ENCODE results near the gene GALNT18. TPM values are rescaled to one million over a fixed set of nuclear protein-coding genes. Genes with fewer than 3 reads are reported as not detected.

Gene GALNT18
- total and polyA plus RNA-seq, 7 donors, result 4.6 to 32.4 (median 8.3) TPM

GRCh38 chr11:11387622-11388305 is 234.0 kb downstream of the GALNT18 start:
- no peak for TF ChIP-seq CTCF (IDR thresholded peaks at IDR 0.05)
- ATAC-seq, result peak; percentile 26 to 84 (median 64)
- intact Hi-C loops (cut with DNase I), result no loop called here

GRCh38 chr11:11387207-11387606 is 234.6 kb downstream of the GALNT18 start:
- intact Hi-C loops (cut with DNase I), result no loop called here
- H3K4me1 ChIP-seq, result peaks cover 16% of the 10 kb centered on the region
- WGBS, 3 donors, result 57 to 74% (median 63%) methylated on average over 4 of the region's 4 CpGs
- H3K27me3 ChIP-seq (ENCODE audit: insufficient read depth in 3 of 3, low read length in 2 of 3), result no peaks in the 10 kb centered on the region
- no peak overlapping the region for H3K27ac ChIP-seq
- H3K9me3 ChIP-seq, result no peaks in the 10 kb centered on the region
- no peaks in the 10 kb centered on the region for H3K36me3 ChIP-seq (ENCODE audit: insufficient read depth in 1 of 2, low read depth in 1 of 2)
- H3K4me3 ChIP-seq, result no peak overlapping the region
- DNase-seq (no peak), ATAC-seq (no peak)
- TF ChIP-seq CTCF (IDR thresholded peaks at IDR 0.05), result no peak

More at GRCh38 chr11:11387622-11388305, 234.0 kb downstream of the GALNT18 start:
- Histone ChIP-seq H3K36me3 (ENCODE audit: insufficient read depth in 1 of 2, low read depth in 1 of 2) (no peaks in the 10 kb centered on the region), H3K9me3 (no peaks in the 10 kb centered on the region), H3K27ac (no peak overlapping the region), H3K4me1 (peaks cover 16% of the 10 kb centered on the region), H3K4me3 (no peak overlapping the region), H3K27me3 (ENCODE audit: insufficient read depth in 3 of 3, low read length in 2 of 3) (no peaks in the 10 kb centered on the region)
- 56 to 79% (median 73%) methylated on average over 10 of the region's 10 CpGs for WGBS, 3 donors
- DNase-seq, result no peak

- DNase-seq (no peak), ATAC-seq (no peak)
- TF ChIP-seq CTCF (IDR thresholded peaks at IDR 0.05), result no peak
- Histone ChIP-seq H3K9me3 (no peaks in the 10 kb centered on the region), H3K27me3 (ENCODE audit: insufficient read depth in 3 of 3, low read length in 2 of 3) (no peaks in the 10 kb centered on the region), H3K36me3 (ENCODE audit: insufficient read depth in 1 of 2, low read depth in 1 of 2) (no peaks in the 10 kb centered on the region), H3K4me3 (no peak overlapping the region), H3K27ac (no peak overlapping the region), H3K4me1 (peaks cover 10% of the 10 kb centered on the region)
- intact Hi-C loops (cut with DNase I), result no loop called here
- 96 to 99% (median 97%) methylated on average over 2 of the region's 2 CpGs for WGBS, 3 donors
These were observed 237.0 kb downstream of the GALNT18 start for GRCh38 chr11:11384829-11385228.

GRCh38 chr11:11383995-11384394 is 237.8 kb downstream of the GALNT18 start:
- H3K9me3 ChIP-seq, result no peaks in the 10 kb centered on the region
- WGBS, 3 donors, result 94 to 100% (median 95%) methylated on average over 2 of the region's 2 CpGs
- no peak for DNase-seq
- no peak for ATAC-seq
- H3K27me3 ChIP-seq (ENCODE audit: insufficient read depth in 3 of 3, low read length in 2 of 3), result no peaks in the 10 kb centered on the region
- intact Hi-C loops (cut with DNase I), result no loop called here
- H3K4me1 ChIP-seq, result peaks cover 10% of the 10 kb centered on the region
- H3K27ac ChIP-seq, result no peak overlapping the region
- no peak overlapping the region for H3K4me3 ChIP-seq
- TF ChIP-seq CTCF (IDR thresholded peaks at IDR 0.05), result no peak
- H3K36me3 ChIP-seq (ENCODE audit: insufficient read depth in 1 of 2, low read depth in 1 of 2), result no peaks in the 10 kb centered on the region
